GM21576 (cell line): ENCODE results near the gene CATSPERB.
"Not testable (repeated sequence)": the region's sequence is repeated elsewhere in the genome, so short reads cannot be mapped to it uniquely, and the experiment has no call there.

Experiments
- ATAC-seq: cut with Tn5 transposase; IDR thresholded peaks from one replicate; pipeline ENCODE4 v1.9.1; 2021; ENCODE audit warnings: mild to moderate bottlenecking, moderate library complexity; ENCODE audit not compliant: unreplicated experiment

CATSPERB gene

DNA sequence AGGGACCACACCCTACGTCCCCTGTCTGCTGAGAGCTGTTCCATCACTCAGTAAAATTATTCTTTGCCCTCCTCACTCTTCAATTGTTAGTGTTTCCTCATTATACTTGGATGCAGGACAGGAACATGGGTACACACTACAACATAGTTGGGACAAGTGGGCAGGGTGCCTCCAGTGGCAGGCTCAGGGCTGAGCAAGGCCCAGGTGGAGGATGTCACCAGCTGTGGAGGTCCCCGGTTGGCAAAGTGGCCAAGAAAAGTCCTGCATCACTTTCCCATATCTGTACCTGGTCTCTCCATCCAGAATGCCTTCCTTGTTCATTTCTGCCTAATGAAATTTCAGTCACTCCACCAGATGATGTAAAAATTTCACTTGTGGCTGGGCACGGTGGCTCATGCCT lies 149.1 kb downstream of the CATSPERB start:
- no peak for ATAC-seq

DNA sequence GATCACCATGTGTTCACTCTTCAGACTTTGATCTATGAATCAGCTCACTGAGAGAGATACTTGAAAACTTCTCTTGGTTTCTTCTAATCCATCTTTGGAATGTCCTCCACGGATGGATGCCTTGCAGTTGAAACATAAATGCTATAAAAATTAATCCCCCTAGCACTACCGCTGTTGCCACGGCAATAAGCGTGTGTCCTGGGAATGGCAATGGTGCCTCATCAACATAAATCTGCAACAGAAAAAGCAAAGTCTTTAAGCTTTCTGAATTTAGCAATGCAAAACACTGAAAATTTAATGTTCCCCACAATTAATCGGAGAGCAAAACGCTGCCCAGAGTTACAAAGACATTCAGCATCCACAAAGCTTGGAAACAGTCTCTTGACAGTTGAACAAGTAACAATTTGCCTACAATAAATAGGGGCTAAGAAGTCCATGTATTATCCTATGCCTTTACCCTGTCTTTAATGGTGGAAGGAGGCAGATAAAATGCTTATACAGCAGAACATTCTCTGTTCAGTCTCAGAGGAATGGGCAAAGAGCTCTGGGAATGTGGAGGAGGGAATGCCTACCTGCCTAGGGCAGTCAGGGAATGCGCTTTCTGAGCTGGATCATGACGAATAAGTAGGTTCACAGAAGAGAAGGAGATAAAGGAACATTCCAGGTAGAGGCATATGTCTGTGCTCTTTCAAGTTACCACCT lies 150.9 kb downstream of the CATSPERB start:
- ATAC-seq, result no peak

GRCh38 chr14:91577632-91578233 lies 154.2 kb downstream of the CATSPERB start:
- no peak for ATAC-seq

DNA sequence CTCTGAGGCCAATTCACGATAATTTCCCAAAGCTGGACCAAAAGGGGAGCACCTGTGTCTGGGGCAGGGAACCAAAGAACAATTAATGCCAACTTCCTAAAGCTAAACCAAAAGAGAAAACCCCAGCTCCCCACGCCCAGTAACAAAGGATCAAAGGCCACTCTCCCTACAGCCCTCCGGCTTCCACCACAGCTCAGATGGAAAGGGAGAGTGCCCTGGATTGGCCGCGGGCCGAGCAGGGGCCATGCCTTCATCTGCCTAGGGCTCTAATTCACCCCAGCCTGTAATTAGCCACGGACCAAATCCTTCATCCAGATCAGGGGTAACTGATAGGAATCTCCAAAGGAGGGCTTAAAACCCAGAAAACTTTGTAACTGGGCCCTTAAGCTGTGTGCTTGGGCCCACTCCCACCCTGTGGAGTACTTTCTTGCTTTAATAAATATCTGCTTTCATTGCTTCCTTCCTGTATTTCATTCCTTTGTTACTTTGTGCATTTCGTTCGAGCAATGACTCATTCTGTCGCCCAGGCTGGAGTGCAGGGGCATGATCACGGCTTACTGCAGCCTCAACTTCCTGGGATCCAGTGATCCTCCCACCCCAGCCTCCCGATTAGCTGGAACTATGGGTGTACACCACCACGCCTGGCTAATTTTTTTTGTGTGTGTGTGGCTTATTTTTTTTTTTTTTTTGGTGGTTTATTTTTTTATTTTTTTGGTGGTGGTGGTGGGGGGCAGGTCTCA lies 156.2 kb downstream of the CATSPERB start:
- ATAC-seq, result no peak

DNA sequence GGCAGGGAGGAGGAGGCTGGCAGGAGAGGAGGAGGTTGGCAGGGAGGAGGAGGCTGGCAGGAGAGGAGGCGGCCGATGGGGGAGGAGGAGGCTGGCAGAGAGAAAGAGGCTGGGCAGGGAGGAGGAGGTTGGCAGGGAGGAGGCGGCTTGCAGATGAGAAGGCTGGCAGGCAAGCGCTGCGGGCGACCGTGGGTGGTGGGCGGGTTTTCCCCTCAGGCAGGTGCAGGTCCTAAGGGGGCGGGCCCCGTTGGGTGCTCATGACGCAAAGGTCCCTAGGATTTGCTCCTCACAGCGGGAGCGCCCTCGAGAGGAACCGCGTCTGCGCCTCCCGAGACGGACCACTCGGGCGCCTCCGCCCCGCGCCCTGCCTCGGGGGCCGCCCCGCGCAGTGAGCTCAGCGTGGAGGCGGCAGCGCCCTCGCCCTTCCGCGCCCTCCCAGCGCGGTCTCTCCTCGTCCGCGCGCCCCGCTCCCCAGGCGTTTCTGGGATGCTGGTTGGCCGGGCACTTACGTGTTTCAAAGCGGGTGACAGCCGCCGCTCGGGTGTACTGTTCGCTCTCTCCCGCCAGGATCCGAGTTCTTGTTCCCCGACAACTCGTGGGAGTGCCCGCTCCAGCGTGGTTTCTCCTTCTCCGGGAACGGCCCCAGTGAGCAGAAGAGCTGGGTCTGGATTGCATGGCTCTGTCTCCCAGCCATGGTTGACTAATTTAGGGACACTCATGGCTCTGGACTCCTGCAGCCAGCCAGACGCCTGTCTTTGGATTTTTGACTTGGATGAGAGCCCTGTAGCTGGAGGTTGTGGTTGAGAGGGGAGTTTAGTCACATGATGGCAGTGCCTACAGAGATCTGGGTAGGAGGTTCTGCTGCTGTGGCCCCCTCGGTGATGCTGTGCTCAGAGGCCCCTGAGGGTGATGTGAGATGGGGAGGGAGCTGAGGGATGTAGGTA lies 157.7 kb downstream of the CATSPERB start:
- no peak for ATAC-seq

GRCh38 chr14:91573528-91573893 lies 158.4 kb downstream of the CATSPERB start:
- no peak for ATAC-seq

DNA sequence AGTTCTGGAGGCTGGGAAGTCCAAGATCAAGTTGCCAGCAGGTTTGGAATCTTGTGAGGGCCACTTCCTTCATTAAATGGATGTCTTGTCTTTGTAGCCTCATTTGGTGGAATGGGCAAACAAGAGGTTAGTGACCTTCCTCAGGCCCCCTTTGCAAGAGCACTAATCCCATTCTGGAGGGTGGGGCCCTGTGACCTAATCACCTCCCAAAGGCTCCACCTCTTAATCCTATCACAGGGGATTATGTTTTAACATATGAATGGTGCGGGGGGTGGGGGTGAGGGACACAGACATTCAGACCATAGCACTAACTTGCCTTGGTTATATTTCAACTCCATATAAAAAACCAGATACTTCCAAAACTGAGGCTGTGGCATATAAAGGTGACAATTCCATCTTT lies 161.9 kb downstream of the CATSPERB start:
- no peak for ATAC-seq

DNA sequence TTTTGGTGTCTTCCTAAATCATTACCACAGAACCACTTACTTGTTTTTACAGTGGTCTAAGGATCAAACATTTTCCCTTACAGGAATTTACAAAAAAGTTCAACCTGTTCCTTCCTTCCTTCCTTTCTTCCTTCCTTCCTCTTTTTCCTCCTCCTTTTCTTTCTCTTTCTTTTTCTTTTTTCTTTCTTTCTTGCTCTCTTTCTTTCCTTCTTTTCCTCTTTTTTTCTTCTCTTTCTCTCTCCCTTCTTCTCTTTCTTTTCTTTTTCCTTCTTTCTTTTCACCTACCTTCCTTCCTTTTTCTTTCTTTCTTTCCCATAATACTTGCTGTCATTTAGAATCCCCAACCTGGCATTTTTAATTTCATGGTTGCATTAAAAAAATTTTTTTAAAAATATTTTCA lies 162.6 kb downstream of the CATSPERB start:
- ATAC-seq, result no peak

GRCh38 chr14:91568626-91569025 lies 163.3 kb downstream of the CATSPERB start:
- no peak for ATAC-seq

- not testable (repeated sequence) for ATAC-seq
Measured at GRCh38 chr14:91567827-91568226, 164.1 kb downstream of the CATSPERB start.

- no peak for ATAC-seq
Measured at GRCh38 chr14:91555531-91555930, 176.4 kb downstream of the CATSPERB start.

GRCh38 chr14:91554535-91555332 lies 177.2 kb downstream of the CATSPERB start:
- ATAC-seq, result no peak

GRCh38 chr14:91548108-91548507 lies 183.8 kb downstream of the CATSPERB start:
- no peak for ATAC-seq

GRCh38 chr14:91545946-91546716 lies 185.8 kb downstream of the CATSPERB start:
- ATAC-seq, result no peak

GRCh38 chr14:91545204-91545603 lies 186.7 kb downstream of the CATSPERB start:
- no peak for ATAC-seq

DNA sequence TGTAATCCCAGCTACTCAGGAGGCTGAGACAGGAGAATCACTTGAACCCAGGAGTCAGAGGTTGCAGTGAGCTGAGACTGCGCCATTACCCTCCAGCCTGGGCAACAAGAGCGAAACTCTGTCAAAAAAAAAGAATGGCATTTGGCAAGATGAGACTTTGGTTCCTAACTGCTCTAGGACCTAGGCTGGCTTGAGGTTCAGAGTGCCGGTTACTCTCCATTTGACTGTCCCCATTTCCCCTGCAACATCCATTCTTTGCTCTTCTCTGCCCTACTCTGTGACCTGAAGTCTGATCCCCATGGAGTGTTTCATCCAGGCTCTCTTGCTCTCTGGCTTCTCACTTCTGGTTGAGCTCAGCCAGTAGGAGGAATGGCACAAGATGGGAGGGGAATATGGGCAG lies 195.6 kb downstream of the CATSPERB start:
- ATAC-seq, result no peak

GRCh38 chr14:91534059-91534458 lies 197.8 kb downstream of the CATSPERB start:
- not testable (repeated sequence) for ATAC-seq

DNA sequence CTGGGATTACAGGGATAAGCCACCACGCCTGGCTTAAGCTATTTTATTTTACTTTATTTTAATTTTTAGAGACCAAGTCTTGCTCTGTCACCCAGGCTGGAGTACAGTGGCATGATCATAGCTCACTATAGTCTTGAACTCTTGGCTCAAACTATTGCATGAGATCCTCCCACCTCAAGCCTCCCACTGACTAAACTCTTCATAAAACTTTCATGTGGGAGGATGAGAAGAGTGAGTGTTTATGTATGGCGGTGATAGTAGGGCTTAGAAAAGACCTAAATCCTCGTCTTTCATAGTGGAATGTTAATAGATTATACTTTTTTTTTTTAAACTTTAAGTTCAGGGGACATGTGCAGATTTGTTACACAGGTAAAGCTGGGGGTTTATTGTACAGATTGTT lies 198.3 kb downstream of the CATSPERB start:
- ATAC-seq, result no peak
